ENCODE results near the gene FGF5. TPM values are rescaled to one million over a fixed set of nuclear protein-coding genes. Genes with fewer than 3 reads are reported as not detected.
"Not testable (repeated sequence)": the region's sequence is repeated elsewhere in the genome, so short reads cannot be mapped to it uniquely, and the experiment has no call there.

FGF5 gene
- total and polyA plus RNA-seq, 4 experiments from 2014 or later, result 0.06 TPM; not detected in 2

- POLR2A ChIA-PET (ENCODE audit: partially characterized antibody), result no interaction called here
- Histone ChIP-seq H3K27me3 (ENCODE audit: insufficient read depth, low read length) (no peaks in the 10 kb centered on the region), H3K27ac (ENCODE audit: low read depth, low read length) (no peak overlapping the region), H3K9me3 (ENCODE audit: control insufficient read depth in 1 of 2, low read length in 2 of 2) (no peaks in the 10 kb centered on the region), H3K4me3 (ENCODE audit: low read length in 2 of 2) (no peak overlapping the region), H3K4me1 (ENCODE audit: insufficient read depth, low read length) (no peaks in the 10 kb centered on the region), H3K36me3 (ENCODE audit: insufficient read depth, low read length) (no peaks in the 10 kb centered on the region)
- intact Hi-C loops (cut with micrococcal nuclease), result no loop called here
- CTCF ChIA-PET (ENCODE audit: partially characterized antibody), result no interaction called here
- Mint-ChIP-seq H3K36me3 (no peaks in the 10 kb centered on the region), H3K4me3 (no peak overlapping the region), H3K4me1 (no peaks in the 10 kb centered on the region), H3K27me3 (peaks cover 13 to 18% of the 10 kb centered on the region in 2 donors), H3K27ac (no peak overlapping the region), H3K9me3 (peaks cover 0 to 3% (median 0%) of the 10 kb centered on the region in 8 donors)
- DNase-seq, result no peak
Observed at GRCh38 chr4:80307774-80308465, 41.5 kb downstream of the FGF5 start.

- Histone ChIP-seq H3K27ac (ENCODE audit: low read depth, low read length) (no peak overlapping the region), H3K4me1 (ENCODE audit: insufficient read depth, low read length) (no peaks in the 10 kb centered on the region), H3K4me3 (ENCODE audit: low read length in 2 of 2) (no peak overlapping the region), H3K9me3 (ENCODE audit: control insufficient read depth in 1 of 2, low read length in 2 of 2) (no peaks in the 10 kb centered on the region), H3K27me3 (ENCODE audit: insufficient read depth, low read length) (no peaks in the 10 kb centered on the region), H3K36me3 (ENCODE audit: insufficient read depth, low read length) (no peaks in the 10 kb centered on the region)
- intact Hi-C loops (cut with micrococcal nuclease), result no loop called here
- Mint-ChIP-seq H3K27ac (no peak overlapping the region), H3K27me3 (peaks cover 13 to 18% of the 10 kb centered on the region in 2 donors), H3K9me3 (peaks cover 0 to 2% (median 0%) of the 10 kb centered on the region in 8 donors), H3K36me3 (no peaks in the 10 kb centered on the region), H3K4me3 (no peak overlapping the region), H3K4me1 (no peaks in the 10 kb centered on the region)
- CTCF ChIA-PET (ENCODE audit: partially characterized antibody), result no interaction called here
- POLR2A ChIA-PET (ENCODE audit: partially characterized antibody), result no interaction called here
- no peak for DNase-seq
Observed at GRCh38 chr4:80308466-80308822, 42.0 kb downstream of the FGF5 start.

- Histone ChIP-seq H3K36me3 (ENCODE audit: insufficient read depth, low read length) (no peaks in the 10 kb centered on the region), H3K27me3 (ENCODE audit: insufficient read depth, low read length) (no peaks in the 10 kb centered on the region), H3K4me1 (ENCODE audit: insufficient read depth, low read length) (no peaks in the 10 kb centered on the region), H3K4me3 (ENCODE audit: low read length in 2 of 2) (no peak overlapping the region), H3K9me3 (ENCODE audit: control insufficient read depth in 1 of 2, low read length in 2 of 2) (no peaks in the 10 kb centered on the region), H3K27ac (ENCODE audit: low read depth, low read length) (no peak overlapping the region)
- no peak overlapping the region for H3K27ac Mint-ChIP-seq
- H3K9me3 Mint-ChIP-seq, result no peaks in the 10 kb centered on the region
- intact Hi-C loops (cut with micrococcal nuclease), result no loop called here
- DNase-seq, result no peak
- peaks cover 13 to 18% of the 10 kb centered on the region in 2 donors for H3K27me3 Mint-ChIP-seq
- POLR2A ChIA-PET (ENCODE audit: partially characterized antibody), result no interaction called here
- H3K36me3 Mint-ChIP-seq, result no peaks in the 10 kb centered on the region
- CTCF ChIA-PET (ENCODE audit: partially characterized antibody), result no interaction called here
- no peak overlapping the region for H3K4me3 Mint-ChIP-seq
- H3K4me1 Mint-ChIP-seq, result no peaks in the 10 kb centered on the region
Observed at GRCh38 chr4:80309294-80310004, 43.0 kb downstream of the FGF5 start.

GRCh38 chr4:80311130-80311529 lies 44.7 kb downstream of the FGF5 start:
- H3K36me3 Mint-ChIP-seq, result no peaks in the 10 kb centered on the region
- intact Hi-C loops (cut with micrococcal nuclease), result no loop called here

GRCh38 chr4:80312124-80312523 lies 45.7 kb downstream of the FGF5 start:
- intact Hi-C loops (cut with micrococcal nuclease), result no loop called here
- H3K9me3 ChIP-seq (ENCODE audit: control insufficient read depth in 1 of 2, low read length in 2 of 2), result no peaks in the 10 kb centered on the region
- no peaks in the 10 kb centered on the region for H3K9me3 Mint-ChIP-seq
- H3K4me3 Mint-ChIP-seq, result no peak overlapping the region
- H3K27ac Mint-ChIP-seq, result no peak overlapping the region
- POLR2A ChIA-PET (ENCODE audit: partially characterized antibody), result no interaction called here
- H3K4me1 ChIP-seq (ENCODE audit: insufficient read depth, low read length), result no peaks in the 10 kb centered on the region
- no peaks in the 10 kb centered on the region for H3K36me3 ChIP-seq (ENCODE audit: insufficient read depth, low read length)
- peaks cover 8% of the 10 kb centered on the region in 2 donors for H3K27me3 Mint-ChIP-seq
- CTCF ChIA-PET (ENCODE audit: partially characterized antibody), result no interaction called here
- no peak overlapping the region for H3K4me3 ChIP-seq (ENCODE audit: low read length in 2 of 2)
- no peak for DNase-seq
- H3K4me1 Mint-ChIP-seq, result no peaks in the 10 kb centered on the region
- no peaks in the 10 kb centered on the region for H3K36me3 Mint-ChIP-seq
- no peak overlapping the region for H3K27ac ChIP-seq (ENCODE audit: low read depth, low read length)
- no peaks in the 10 kb centered on the region for H3K27me3 ChIP-seq (ENCODE audit: insufficient read depth, low read length)

More at GRCh38 chr4:80311130-80311529, 44.7 kb downstream of the FGF5 start:
- Mint-ChIP-seq H3K27ac (no peak overlapping the region), H3K4me3 (no peak overlapping the region), H3K4me1 (no peaks in the 10 kb centered on the region), H3K9me3 (no peaks in the 10 kb centered on the region), H3K27me3 (peaks cover 11 to 15% of the 10 kb centered on the region in 2 donors)
- H3K4me1 ChIP-seq (ENCODE audit: insufficient read depth, low read length), result no peaks in the 10 kb centered on the region
- POLR2A ChIA-PET (ENCODE audit: partially characterized antibody), result no interaction called here
- no peaks in the 10 kb centered on the region for H3K27me3 ChIP-seq (ENCODE audit: insufficient read depth, low read length)
- CTCF ChIA-PET (ENCODE audit: partially characterized antibody), result no interaction called here
- no peak overlapping the region for H3K27ac ChIP-seq (ENCODE audit: low read depth, low read length)
- no peaks in the 10 kb centered on the region for H3K9me3 ChIP-seq (ENCODE audit: control insufficient read depth in 1 of 2, low read length in 2 of 2)
- no peak for DNase-seq
- H3K4me3 ChIP-seq (ENCODE audit: low read length in 2 of 2), result no peak overlapping the region
- H3K36me3 ChIP-seq (ENCODE audit: insufficient read depth, low read length), result no peaks in the 10 kb centered on the region

- intact Hi-C loops (cut with micrococcal nuclease), result no loop called here
- no peak overlapping the region for H3K27ac Mint-ChIP-seq
- no peaks in the 10 kb centered on the region for H3K36me3 ChIP-seq (ENCODE audit: insufficient read depth, low read length)
- ChIA-PET CTCF (ENCODE audit: partially characterized antibody) (no interaction called here), POLR2A (ENCODE audit: partially characterized antibody) (no interaction called here)
- no peaks in the 10 kb centered on the region for H3K9me3 ChIP-seq (ENCODE audit: control insufficient read depth in 1 of 2, low read length in 2 of 2)
- peaks cover 3 to 5% of the 10 kb centered on the region in 2 donors for H3K27me3 Mint-ChIP-seq
- no peak overlapping the region for H3K4me3 ChIP-seq (ENCODE audit: low read length in 2 of 2)
- H3K9me3 Mint-ChIP-seq, result no peaks in the 10 kb centered on the region
- H3K27me3 ChIP-seq (ENCODE audit: insufficient read depth, low read length), result no peaks in the 10 kb centered on the region
- H3K4me3 Mint-ChIP-seq, result no peak overlapping the region
- no peaks in the 10 kb centered on the region for H3K36me3 Mint-ChIP-seq
- H3K27ac ChIP-seq (ENCODE audit: low read depth, low read length), result no peak overlapping the region
- DNase-seq, result no peak
- no peaks in the 10 kb centered on the region for H3K4me1 Mint-ChIP-seq
- no peaks in the 10 kb centered on the region for H3K4me1 ChIP-seq (ENCODE audit: insufficient read depth, low read length)
Observed at GRCh38 chr4:80313627-80314026, 47.2 kb downstream of the FGF5 start.

- H3K27me3 ChIP-seq (ENCODE audit: insufficient read depth, low read length); H3K9me3 Mint-ChIP-seq; H3K36me3 ChIP-seq (ENCODE audit: insufficient read depth, low read length); H3K4me1 Mint-ChIP-seq; H3K9me3 ChIP-seq (ENCODE audit: control insufficient read depth in 1 of 2, low read length in 2 of 2); H3K4me1 ChIP-seq (ENCODE audit: insufficient read depth, low read length); H3K27ac Mint-ChIP-seq; CTCF ChIA-PET (ENCODE audit: partially characterized antibody); H3K4me3 ChIP-seq (ENCODE audit: low read length in 2 of 2); H3K36me3 Mint-ChIP-seq; intact Hi-C loops (cut with micrococcal nuclease); H3K4me3 Mint-ChIP-seq; H3K27ac ChIP-seq (ENCODE audit: low read depth, low read length); POLR2A ChIA-PET (ENCODE audit: partially characterized antibody); DNase-seq: not testable (repeated sequence)
- peaks cover 7 to 13% of the 10 kb centered on the region in 2 donors for H3K27me3 Mint-ChIP-seq
Observed at GRCh38 chr4:80315848-80316247, 49.4 kb downstream of the FGF5 start.
